IgD-negative memory B cell (primary cell): ENCODE data around the gene GPD1L. TPM values are rescaled to one million over a fixed set of nuclear protein-coding genes. Genes with fewer than 3 reads are reported as not detected.
"Not testable (repeated sequence)": the region's sequence is repeated elsewhere in the genome, so short reads cannot be mapped to it uniquely, and the experiment has no call there.

Source experiments
- H3K27ac Mint-ChIP-seq, 3 donors: one replicate each; pipeline ENCODE4 v1.8.0; 2020 to 2022; ENCODE audit warnings: mild to moderate bottlenecking in 3 of 3, mixed read lengths in 3 of 3, moderate library complexity in 1 of 3
- H3K27me3 Mint-ChIP-seq: one replicate; pipeline ENCODE4 v1.8.0; 2021; ENCODE audit warnings: mixed read lengths
- H3K36me3 Mint-ChIP-seq: one replicate; pipeline ENCODE4 v1.8.0; 2020; ENCODE audit warnings: mild to moderate bottlenecking, mixed read lengths
- H3K4me1 Mint-ChIP-seq, 3 donors: one replicate each; pipeline ENCODE4 v1.8.0; 2020 to 2022; ENCODE audit warnings: mixed read lengths in 3 of 3, mild to moderate bottlenecking in 1 of 3
- H3K4me3 Mint-ChIP-seq, 4 donors: one replicate each; pipeline ENCODE4 v1.8.0; 2020 to 2022; ENCODE audit warnings: mild to moderate bottlenecking in 4 of 4, mixed read lengths in 4 of 4, moderate library complexity in 3 of 4
- H3K9me3 Mint-ChIP-seq, 3 donors: one replicate each; pipeline ENCODE4 v1.8.0; 2020 to 2021; ENCODE audit warnings: mixed read lengths in 3 of 3, mild to moderate bottlenecking in 1 of 3
- polyA plus RNA-seq: library from polyadenylated mRNA; unstranded; fragments of 300-500 nt; fragmentation: Illumina TruSeq; gene quantifications from one replicate; pipeline ENCODE4 v1.2.3, GENCODE V29; 2021

The GPD1L gene
- polyA plus RNA-seq, 1 donor from 2014 or later = 6.0 TPM

GRCh38 chr3:32093204-32093603, 13.2 kb upstream of the GPD1L start:
- Mint-ChIP-seq H3K27ac (no peak overlapping the region), H3K27me3 (peaks cover 1% of the 10 kb centered on the region), H3K9me3 (peaks cover 0 to 8% (median 4%) of the 10 kb centered on the region in 3 donors), H3K4me3 (peak overlapping the region in 1 of 4 donors; percentile 83), H3K36me3 (no peaks in the 10 kb centered on the region), H3K4me1 (peaks cover 10 to 12% (median 11%) of the 10 kb centered on the region in 3 donors)

GRCh38 chr3:32095431-32095830, 11.0 kb upstream of the GPD1L start:
- Mint-ChIP-seq H3K27me3 (peaks cover 1% of the 10 kb centered on the region), H3K9me3 (peaks cover 0 to 6% (median 0%) of the 10 kb centered on the region in 3 donors), H3K4me1 (peaks cover 10 to 17% (median 12%) of the 10 kb centered on the region in 3 donors), H3K36me3 (no peaks in the 10 kb centered on the region), H3K27ac (no peak overlapping the region), H3K4me3 (no peak overlapping the region)

GRCh38 chr3:32097768-32098167, 8.7 kb upstream of the GPD1L start:
- Mint-ChIP-seq H3K4me3 (no peak overlapping the region), H3K9me3 (peaks cover 4 to 13% (median 13%) of the 10 kb centered on the region in 3 donors), H3K27me3 (peaks cover 1% of the 10 kb centered on the region), H3K4me1 (peaks cover 4 to 11% (median 4%) of the 10 kb centered on the region in 3 donors), H3K27ac (no peak overlapping the region), H3K36me3 (no peaks in the 10 kb centered on the region)

- Mint-ChIP-seq H3K4me1 (peaks cover 4 to 11% (median 4%) of the 10 kb centered on the region in 3 donors), H3K9me3 (peaks cover 4 to 13% (median 13%) of the 10 kb centered on the region in 3 donors), H3K4me3 (peak overlapping the region in 1 of 4 donors; percentile 10), H3K27me3 (peaks cover 1% of the 10 kb centered on the region), H3K27ac (no peak overlapping the region), H3K36me3 (no peaks in the 10 kb centered on the region)
Measured at GRCh38 chr3:32098528-32098927, 7.9 kb upstream of the GPD1L start.

GRCh38 chr3:32100465-32100864, 6.0 kb upstream of the GPD1L start:
- peak overlapping the region in 1 of 4 donors; percentile 22 for H3K4me3 Mint-ChIP-seq
- peaks cover 1% of the 10 kb centered on the region for H3K27me3 Mint-ChIP-seq
- no peaks in the 10 kb centered on the region for H3K36me3 Mint-ChIP-seq
- peaks cover 4 to 11% (median 4%) of the 10 kb centered on the region in 3 donors for H3K4me1 Mint-ChIP-seq
- no peak overlapping the region for H3K27ac Mint-ChIP-seq
- H3K9me3 Mint-ChIP-seq = peaks cover 4 to 13% (median 13%) of the 10 kb centered on the region in 3 donors

- H3K27me3 Mint-ChIP-seq = peaks cover 1% of the 10 kb centered on the region
- peak overlapping the region in 1 of 4 donors; percentile 50 for H3K4me3 Mint-ChIP-seq
- H3K36me3 Mint-ChIP-seq = no peaks in the 10 kb centered on the region
Measured at GRCh38 chr3:32102289-32102688, 4.1 kb upstream of the GPD1L start.

GRCh38 chr3:32104492-32104891, 1.9 kb upstream of the GPD1L start:
- Mint-ChIP-seq H3K36me3 (peaks cover under 1% of the 10 kb centered on the region), H3K4me3 (peak overlapping the region in 1 of 4 donors; percentile 74), H3K4me1 (peaks cover 0 to 13% (median 9%) of the 10 kb centered on the region in 3 donors), H3K9me3 (peaks cover 4 to 13% (median 8%) of the 10 kb centered on the region in 3 donors), H3K27ac (no peak overlapping the region), H3K27me3 (no peaks in the 10 kb centered on the region)

More at GRCh38 chr3:32102289-32102688, 4.1 kb upstream of the GPD1L start:
- no peak overlapping the region for H3K27ac Mint-ChIP-seq
- H3K4me1 Mint-ChIP-seq = peaks cover 4 to 16% (median 13%) of the 10 kb centered on the region in 3 donors
- peaks cover 4 to 13% (median 13%) of the 10 kb centered on the region in 3 donors for H3K9me3 Mint-ChIP-seq

GRCh38 chr3:32105291-32106131, 909 bp upstream of the GPD1L start:
- H3K4me3 Mint-ChIP-seq = peak overlapping the region; percentile 9 to 93 (median 90)
- peaks cover 0 to 15% (median 11%) of the 10 kb centered on the region in 3 donors for H3K4me1 Mint-ChIP-seq
- H3K9me3 Mint-ChIP-seq = peaks cover 4 to 13% (median 7%) of the 10 kb centered on the region in 3 donors
- peak overlapping the region in 2 of 3 donors; percentile 77 to 89 for H3K27ac Mint-ChIP-seq
- H3K36me3 Mint-ChIP-seq = peaks cover 1% of the 10 kb centered on the region
- no peaks in the 10 kb centered on the region for H3K27me3 Mint-ChIP-seq

GRCh38 chr3:32106929-32107362, 526 bp downstream of the GPD1L start:
- peaks cover 1% of the 10 kb centered on the region for H3K36me3 Mint-ChIP-seq
- peaks cover 0 to 20% (median 11%) of the 10 kb centered on the region in 3 donors for H3K4me1 Mint-ChIP-seq
- H3K27me3 Mint-ChIP-seq = no peaks in the 10 kb centered on the region
- peak overlapping the region; percentile 89 to 96 (median 92) for H3K4me3 Mint-ChIP-seq
- H3K9me3 Mint-ChIP-seq = peaks cover under 1 to 5% (median 1%) of the 10 kb centered on the region in 3 donors
- H3K27ac Mint-ChIP-seq = peak overlapping the region; percentile 41 to 88 (median 71)

GRCh38 chr3:32108224-32108623, 1.8 kb downstream of the GPD1L start:
- peak overlapping the region in 2 of 4 donors; percentile 70 to 92 for H3K4me3 Mint-ChIP-seq
- H3K27ac Mint-ChIP-seq, H3K27me3 Mint-ChIP-seq, H3K36me3 Mint-ChIP-seq, H3K9me3 Mint-ChIP-seq: not testable (repeated sequence)
- H3K4me1 Mint-ChIP-seq = peaks cover 0 to 20% (median 11%) of the 10 kb centered on the region in 3 donors

GRCh38 chr3:32109256-32109655, 2.8 kb downstream of the GPD1L start:
- no peaks in the 10 kb centered on the region for H3K9me3 Mint-ChIP-seq
- H3K36me3 Mint-ChIP-seq = peaks cover 1% of the 10 kb centered on the region
- H3K27ac Mint-ChIP-seq = no peak overlapping the region
- peaks cover 4 to 24% (median 11%) of the 10 kb centered on the region in 3 donors for H3K4me1 Mint-ChIP-seq
- no peaks in the 10 kb centered on the region for H3K27me3 Mint-ChIP-seq
- peak overlapping the region in 1 of 4 donors; percentile 70 for H3K4me3 Mint-ChIP-seq

- H3K4me1 Mint-ChIP-seq = peaks cover 6 to 29% (median 20%) of the 10 kb centered on the region in 3 donors
Measured at GRCh38 chr3:32110233-32110760, 3.9 kb downstream of the GPD1L start.

GRCh38 chr3:32111560-32111959, 5.1 kb downstream of the GPD1L start:
- H3K9me3 Mint-ChIP-seq = peaks cover 0 to 4% (median 3%) of the 10 kb centered on the region in 3 donors
- no peaks in the 10 kb centered on the region for H3K27me3 Mint-ChIP-seq
- no peak overlapping the region for H3K27ac Mint-ChIP-seq
- no peak overlapping the region for H3K4me3 Mint-ChIP-seq
- peaks cover 7% of the 10 kb centered on the region for H3K36me3 Mint-ChIP-seq
- peaks cover 6 to 26% (median 16%) of the 10 kb centered on the region in 3 donors for H3K4me1 Mint-ChIP-seq

More at GRCh38 chr3:32110233-32110760, 3.9 kb downstream of the GPD1L start:
- Mint-ChIP-seq H3K27me3 (no peaks in the 10 kb centered on the region), H3K36me3 (peaks cover 4% of the 10 kb centered on the region), H3K9me3 (peaks cover 0 to 4% (median 3%) of the 10 kb centered on the region in 3 donors), H3K27ac (no peak overlapping the region), H3K4me3 (peak overlapping the region in 1 of 4 donors; percentile 68)

GRCh38 chr3:32113566-32113965, 7.1 kb downstream of the GPD1L start:
- no peak overlapping the region for H3K27ac Mint-ChIP-seq

More at GRCh38 chr3:32113566-32113965, 7.1 kb downstream of the GPD1L start:
- peaks cover 0 to 4% (median 3%) of the 10 kb centered on the region in 3 donors for H3K9me3 Mint-ChIP-seq
- H3K36me3 Mint-ChIP-seq = peaks cover 7% of the 10 kb centered on the region
- no peak overlapping the region for H3K4me3 Mint-ChIP-seq
- H3K4me1 Mint-ChIP-seq = peaks cover 6 to 25% (median 16%) of the 10 kb centered on the region in 3 donors
- no peaks in the 10 kb centered on the region for H3K27me3 Mint-ChIP-seq
